ENCODE measurements around the gene ABHD13. TPM values are rescaled to one million over a fixed set of nuclear protein-coding genes. Genes with fewer than 3 reads are reported as not detected.

Gene ABHD13
- total and polyA plus RNA-seq, 2 experiments from 2014 or later: 5.4 to 10.4 TPM

- TF ChIP-seq, protein P1, sequence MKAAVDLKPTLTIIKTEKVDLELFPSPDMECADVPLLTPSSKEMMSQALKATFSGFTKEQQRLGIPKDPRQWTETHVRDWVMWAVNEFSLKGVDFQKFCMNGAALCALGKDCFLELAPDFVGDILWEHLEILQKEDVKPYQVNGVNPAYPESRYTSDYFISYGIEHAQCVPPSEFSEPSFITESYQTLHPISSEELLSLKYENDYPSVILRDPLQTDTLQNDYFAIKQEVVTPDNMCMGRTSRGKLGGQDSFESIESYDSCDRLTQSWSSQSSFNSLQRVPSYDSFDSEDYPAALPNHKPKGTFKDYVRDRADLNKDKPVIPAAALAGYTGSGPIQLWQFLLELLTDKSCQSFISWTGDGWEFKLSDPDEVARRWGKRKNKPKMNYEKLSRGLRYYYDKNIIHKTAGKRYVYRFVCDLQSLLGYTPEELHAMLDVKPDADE (IDR thresholded peaks at IDR 0.05): no peak
- TF ChIP-seq ZNF462 (CRISPR knock-in tag; IDR thresholded peaks at IDR 0.05) (no peak), ZNF114 (CRISPR knock-in tag; IDR thresholded peaks at IDR 0.05) (no peak), EZH2 (IDR thresholded peaks at IDR 0.05; ENCODE audit: low read depth, unreplicated experiment) (no peak), ZNF331 (CRISPR knock-in tag; IDR thresholded peaks at IDR 0.05; ENCODE audit: low read depth) (no peak), STAT1 (IDR thresholded peaks at IDR 0.05; ENCODE audit: unreplicated experiment) (no peak), NANOG (IDR thresholded peaks at IDR 0.05; ENCODE audit: borderline replicate concordance) (no peak)
Measured at GRCh38 chr13:108225440-108225839, 7.2 kb downstream of the ABHD13 start (continued).

- H3K36me3 Mint-ChIP-seq (ENCODE audit: low read depth): no peaks in the 10 kb centered on the region
- H3K9me3 Mint-ChIP-seq: no peaks in the 10 kb centered on the region
- no peak overlapping the region for H2AFZ ChIP-seq
- no peaks in the 10 kb centered on the region for H3F3A ChIP-seq (replicated peaks; ENCODE audit: low read depth)
- no peaks in the 10 kb centered on the region for H3K27me3 ChIP-seq (ENCODE audit: insufficient read depth)
- no peaks in the 10 kb centered on the region for H3K4me1 ChIP-seq (ENCODE audit: insufficient read depth)
- no peak overlapping the region for H3K27ac ChIP-seq (ENCODE audit: low read depth)
- no peaks in the 10 kb centered on the region for H3K27me3 Mint-ChIP-seq (ENCODE audit: insufficient read depth, low read depth, poor library complexity)
- 0 out of 2 replicates have a peak, but pooled peaks cover 6% of the 10 kb centered on the region for H4K20me1 ChIP-seq (replicated peaks; ENCODE audit: insufficient read depth)
- no peaks in the 10 kb centered on the region for H3K36me3 ChIP-seq (ENCODE audit: insufficient read depth)
- DNase-seq (ENCODE audit: low spot score): no peak
- ATAC-seq: no peak
- peaks cover 76% of the 10 kb centered on the region for H3K79me2 ChIP-seq (replicated peaks; ENCODE audit: insufficient read depth)
- no peaks in the 10 kb centered on the region for H3K9me2 ChIP-seq (ENCODE audit: insufficient read depth)
- no peak overlapping the region for H3K4me3 ChIP-seq
- no peak overlapping the region for H3K27ac Mint-ChIP-seq
- no peak overlapping the region for H3K4me2 ChIP-seq
- no peaks in the 10 kb centered on the region; the same call in 2 of the 3 replicates for H3K4me1 Mint-ChIP-seq
- H3K4me3 Mint-ChIP-seq: no peak overlapping the region
- TF ChIP-seq NANOG (IDR thresholded peaks at IDR 0.05; ENCODE audit: borderline replicate concordance) (no peak), ZNF114 (CRISPR knock-in tag; IDR thresholded peaks at IDR 0.05) (no peak), ZNF331 (CRISPR knock-in tag; IDR thresholded peaks at IDR 0.05; ENCODE audit: low read depth) (no peak), JUNB (IDR thresholded peaks at IDR 0.05; ENCODE audit: unreplicated experiment) (no peak), EZH2 (IDR thresholded peaks at IDR 0.05; ENCODE audit: low read depth, unreplicated experiment) (no peak)
- TF ChIP-seq, protein P2, sequence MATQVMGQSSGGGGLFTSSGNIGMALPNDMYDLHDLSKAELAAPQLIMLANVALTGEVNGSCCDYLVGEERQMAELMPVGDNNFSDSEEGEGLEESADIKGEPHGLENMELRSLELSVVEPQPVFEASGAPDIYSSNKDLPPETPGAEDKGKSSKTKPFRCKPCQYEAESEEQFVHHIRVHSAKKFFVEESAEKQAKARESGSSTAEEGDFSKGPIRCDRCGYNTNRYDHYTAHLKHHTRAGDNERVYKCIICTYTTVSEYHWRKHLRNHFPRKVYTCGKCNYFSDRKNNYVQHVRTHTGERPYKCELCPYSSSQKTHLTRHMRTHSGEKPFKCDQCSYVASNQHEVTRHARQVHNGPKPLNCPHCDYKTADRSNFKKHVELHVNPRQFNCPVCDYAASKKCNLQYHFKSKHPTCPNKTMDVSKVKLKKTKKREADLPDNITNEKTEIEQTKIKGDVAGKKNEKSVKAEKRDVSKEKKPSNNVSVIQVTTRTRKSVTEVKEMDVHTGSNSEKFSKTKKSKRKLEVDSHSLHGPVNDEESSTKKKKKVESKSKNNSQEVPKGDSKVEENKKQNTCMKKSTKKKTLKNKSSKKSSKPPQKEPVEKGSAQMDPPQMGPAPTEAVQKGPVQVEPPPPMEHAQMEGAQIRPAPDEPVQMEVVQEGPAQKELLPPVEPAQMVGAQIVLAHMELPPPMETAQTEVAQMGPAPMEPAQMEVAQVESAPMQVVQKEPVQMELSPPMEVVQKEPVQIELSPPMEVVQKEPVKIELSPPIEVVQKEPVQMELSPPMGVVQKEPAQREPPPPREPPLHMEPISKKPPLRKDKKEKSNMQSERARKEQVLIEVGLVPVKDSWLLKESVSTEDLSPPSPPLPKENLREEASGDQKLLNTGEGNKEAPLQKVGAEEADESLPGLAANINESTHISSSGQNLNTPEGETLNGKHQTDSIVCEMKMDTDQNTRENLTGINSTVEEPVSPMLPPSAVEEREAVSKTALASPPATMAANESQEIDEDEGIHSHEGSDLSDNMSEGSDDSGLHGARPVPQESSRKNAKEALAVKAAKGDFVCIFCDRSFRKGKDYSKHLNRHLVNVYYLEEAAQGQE (IDR thresholded peaks at IDR 0.05; ENCODE audit: unreplicated experiment): no peak
- TF ChIP-seq, protein P3, sequence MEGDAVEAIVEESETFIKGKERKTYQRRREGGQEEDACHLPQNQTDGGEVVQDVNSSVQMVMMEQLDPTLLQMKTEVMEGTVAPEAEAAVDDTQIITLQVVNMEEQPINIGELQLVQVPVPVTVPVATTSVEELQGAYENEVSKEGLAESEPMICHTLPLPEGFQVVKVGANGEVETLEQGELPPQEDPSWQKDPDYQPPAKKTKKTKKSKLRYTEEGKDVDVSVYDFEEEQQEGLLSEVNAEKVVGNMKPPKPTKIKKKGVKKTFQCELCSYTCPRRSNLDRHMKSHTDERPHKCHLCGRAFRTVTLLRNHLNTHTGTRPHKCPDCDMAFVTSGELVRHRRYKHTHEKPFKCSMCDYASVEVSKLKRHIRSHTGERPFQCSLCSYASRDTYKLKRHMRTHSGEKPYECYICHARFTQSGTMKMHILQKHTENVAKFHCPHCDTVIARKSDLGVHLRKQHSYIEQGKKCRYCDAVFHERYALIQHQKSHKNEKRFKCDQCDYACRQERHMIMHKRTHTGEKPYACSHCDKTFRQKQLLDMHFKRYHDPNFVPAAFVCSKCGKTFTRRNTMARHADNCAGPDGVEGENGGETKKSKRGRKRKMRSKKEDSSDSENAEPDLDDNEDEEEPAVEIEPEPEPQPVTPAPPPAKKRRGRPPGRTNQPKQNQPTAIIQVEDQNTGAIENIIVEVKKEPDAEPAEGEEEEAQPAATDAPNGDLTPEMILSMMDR (conservative IDR thresholded peaks at IDR 0.05; ENCODE audit: low read depth in 2 of 2): no peak
Measured at GRCh38 chr13:108226184-108226583, 8.0 kb downstream of the ABHD13 start.
